ENCODE measurements around the gene HEXIM1.
"Not testable (repeated sequence)": the region's sequence is repeated elsewhere in the genome, so short reads cannot be mapped to it uniquely, and the experiment has no call there.

Gene HEXIM1

DNA sequence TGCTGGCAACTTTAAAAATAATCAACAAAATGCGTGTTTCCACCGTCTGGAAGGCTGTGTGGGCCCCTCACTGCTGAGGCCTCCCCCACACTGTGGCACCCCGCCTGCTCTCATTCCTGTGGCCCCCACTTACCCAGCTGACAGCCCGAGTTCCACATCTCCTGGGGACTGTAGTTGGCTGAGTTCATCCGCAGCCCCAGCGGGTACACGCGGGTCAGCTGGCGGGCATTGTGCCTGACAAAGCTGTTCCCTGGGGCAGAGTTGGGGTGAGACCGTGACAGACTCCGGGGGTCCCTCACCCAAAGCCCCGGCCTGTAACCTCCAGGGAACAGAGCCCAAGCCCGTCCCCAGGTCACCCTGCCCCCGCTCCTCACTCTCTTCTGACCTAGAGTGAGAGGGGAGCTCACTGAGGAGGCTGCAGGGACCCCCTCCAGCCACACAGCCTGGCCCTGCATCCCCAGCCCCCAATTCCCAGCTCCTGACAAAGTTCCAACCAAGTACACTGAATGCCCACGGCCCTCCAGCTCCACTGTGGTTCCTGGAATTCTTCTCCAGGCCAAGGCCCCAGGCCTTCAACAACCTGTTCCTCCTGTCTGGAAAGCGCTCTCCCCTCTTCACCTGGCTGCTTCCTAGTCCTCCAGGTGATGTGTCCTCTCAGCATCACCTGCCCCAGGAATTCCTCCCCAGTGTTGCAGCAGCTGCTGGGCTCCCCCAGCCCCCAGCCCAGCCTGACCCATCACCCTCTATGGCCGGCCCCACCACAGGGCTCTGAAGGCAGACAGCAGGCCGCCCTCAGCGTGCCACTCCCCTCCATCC is 34.0 kb upstream of the HEXIM1 start:
- no peak for DNase-seq

DNA sequence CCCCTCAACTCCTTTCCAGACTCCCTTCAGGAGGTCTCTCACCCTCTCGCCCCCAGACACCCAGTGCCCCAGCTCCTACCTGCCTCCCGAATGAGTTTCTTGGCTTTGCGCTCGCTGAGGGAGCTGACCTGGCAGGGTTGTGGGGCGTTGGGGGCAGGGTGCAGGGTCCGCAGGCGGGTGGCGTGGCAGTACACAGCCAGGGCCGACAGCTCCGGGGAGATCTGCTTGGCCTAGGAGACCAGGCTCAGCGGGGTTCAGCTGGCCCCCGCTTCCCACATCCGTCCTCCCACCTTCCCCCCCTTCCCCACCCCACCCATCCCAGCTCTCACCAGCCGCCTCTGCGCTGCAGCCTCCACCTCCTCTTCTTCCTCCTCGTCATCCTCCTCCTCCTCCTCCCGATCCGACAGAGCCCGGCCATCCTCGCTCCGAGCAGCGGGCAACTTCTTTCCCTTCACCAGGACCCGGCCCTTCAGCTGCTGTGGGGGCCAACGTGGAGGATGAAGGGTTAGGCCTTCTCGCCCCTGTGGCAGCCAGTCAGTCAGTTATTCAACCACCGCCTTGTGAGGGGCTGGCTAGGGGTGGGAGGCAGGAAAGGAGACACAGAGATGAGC is 33.2 kb upstream of the HEXIM1 start:
- DNase-seq = no peak

DNA sequence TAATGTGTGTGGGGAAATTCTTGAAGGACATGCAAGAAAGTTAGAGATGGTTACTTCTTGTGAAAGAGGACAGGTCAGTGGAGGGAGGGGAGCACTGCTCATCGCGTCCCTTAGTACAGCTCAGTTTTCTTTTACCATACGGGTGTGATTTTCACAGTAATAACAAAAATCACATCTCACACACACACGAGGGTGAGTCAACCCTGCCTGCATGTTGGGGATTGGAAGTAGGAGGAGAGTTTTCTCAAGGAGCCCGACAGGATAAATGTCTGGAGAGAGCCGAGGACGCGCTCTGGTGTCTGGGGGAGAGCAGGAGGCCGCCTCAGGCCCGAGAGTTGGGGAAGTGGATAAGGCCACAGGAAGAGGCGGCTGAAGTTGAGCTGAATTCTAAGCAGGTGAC is 32.4 kb upstream of the HEXIM1 start:
- DNase-seq = no peak

DNA sequence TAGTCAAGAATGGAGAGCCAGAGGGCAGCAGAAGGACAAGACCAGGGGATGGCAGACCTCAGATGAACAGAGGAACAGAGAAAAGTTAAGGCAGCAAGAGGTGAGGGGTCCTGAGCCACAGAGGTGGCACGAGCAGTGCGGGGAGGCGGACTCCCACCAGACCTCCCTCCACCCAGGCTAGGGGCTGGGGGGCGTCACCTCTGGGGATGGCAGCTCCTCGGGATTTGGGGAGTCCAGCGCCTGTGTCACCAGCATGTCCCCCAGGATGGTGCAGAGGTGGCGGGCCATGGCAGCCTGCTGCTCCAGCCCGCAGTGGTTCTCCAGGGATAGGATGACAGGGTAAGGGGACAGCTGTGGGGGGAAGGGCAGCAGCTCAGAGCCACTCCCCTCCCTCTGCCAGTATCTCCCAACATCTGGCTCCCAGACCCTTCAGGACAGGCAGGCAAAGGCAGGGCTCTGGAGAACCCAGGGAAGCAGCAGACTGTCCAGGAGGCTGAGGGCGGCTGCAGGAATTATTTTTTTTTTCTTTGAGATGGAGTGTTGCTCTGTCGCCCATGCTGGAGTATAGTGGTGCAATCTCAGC is 31.8 kb upstream of the HEXIM1 start:
- no peak for DNase-seq

DNA sequence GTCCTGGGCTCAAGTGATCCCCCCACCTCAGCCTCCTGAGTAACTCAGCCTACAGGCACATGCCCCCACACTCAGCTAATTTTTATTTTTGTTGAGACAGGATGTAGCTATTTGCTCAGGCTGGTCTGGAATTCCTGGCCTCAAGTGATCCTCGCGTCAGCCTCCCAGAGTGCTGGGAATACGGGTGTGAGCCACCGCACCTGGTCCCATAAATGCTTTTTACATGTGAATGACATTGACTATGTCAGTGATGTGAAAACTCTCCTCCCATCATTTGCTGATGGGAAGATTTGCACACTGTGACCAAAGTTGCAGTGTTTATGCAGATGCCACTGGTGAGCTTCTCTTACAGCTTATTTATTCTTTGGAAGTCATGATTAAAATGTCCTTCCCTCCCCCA is 30.9 kb upstream of the HEXIM1 start:
- DNase-seq = no peak

DNA sequence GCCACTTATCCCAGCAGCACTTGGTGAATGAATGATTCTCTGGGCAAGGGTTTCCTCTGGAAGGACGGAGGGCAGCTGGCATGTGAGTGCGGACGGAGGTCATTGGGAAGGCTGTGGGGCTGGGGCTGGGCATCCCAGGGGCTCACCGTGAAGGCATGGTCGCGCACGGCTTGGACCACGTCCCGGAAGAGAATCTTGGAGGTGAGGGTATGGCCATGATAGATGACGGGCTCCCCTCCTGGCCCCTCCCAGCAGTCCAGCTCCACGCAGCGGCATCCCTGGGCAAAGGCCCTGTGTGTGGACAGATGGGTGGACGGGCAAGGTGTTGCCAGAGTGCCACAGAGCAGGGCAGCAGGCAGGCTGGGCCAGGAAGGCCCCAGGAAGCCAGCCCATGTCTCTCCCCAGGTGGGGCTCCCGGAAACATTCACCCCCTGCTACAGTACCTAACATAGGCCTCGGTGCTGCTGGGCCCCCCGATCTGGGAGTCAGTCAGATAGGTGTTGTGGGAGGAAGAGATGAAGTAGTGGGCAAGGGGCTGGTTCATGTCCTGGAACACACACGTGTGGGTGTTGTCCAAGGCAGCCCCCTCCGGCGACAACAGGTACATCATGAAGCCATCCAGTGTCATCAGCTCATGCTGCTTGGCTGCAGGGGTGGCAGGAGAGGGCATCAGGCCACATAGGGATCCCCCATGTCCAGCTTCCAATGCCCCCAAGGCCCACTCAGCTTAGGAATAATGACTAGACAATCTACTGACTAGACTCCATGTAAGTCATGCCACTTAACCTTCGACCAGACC is 30.2 kb upstream of the HEXIM1 start:
- no peak for DNase-seq

DNA sequence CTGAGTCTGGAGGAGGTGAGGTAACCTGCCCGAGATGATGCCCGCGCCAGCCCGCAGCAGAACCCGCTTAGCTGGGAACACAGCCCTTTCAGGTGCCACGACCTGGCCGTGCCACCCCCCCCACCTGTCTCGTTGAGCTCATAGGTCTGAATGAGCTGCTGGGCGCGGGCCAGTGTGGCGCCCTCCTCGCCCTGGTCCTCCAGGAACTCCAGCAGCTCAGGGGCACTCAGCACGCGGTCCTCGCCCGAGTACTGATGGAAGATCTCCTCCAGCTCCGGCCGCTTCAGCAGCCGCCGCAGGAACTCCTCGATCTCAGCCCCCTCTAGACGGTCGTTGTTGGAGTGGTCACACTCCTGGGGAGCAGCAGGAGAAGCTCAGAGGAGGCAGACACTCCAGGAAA is 29.6 kb upstream of the HEXIM1 start:
- no peak for DNase-seq

DNA sequence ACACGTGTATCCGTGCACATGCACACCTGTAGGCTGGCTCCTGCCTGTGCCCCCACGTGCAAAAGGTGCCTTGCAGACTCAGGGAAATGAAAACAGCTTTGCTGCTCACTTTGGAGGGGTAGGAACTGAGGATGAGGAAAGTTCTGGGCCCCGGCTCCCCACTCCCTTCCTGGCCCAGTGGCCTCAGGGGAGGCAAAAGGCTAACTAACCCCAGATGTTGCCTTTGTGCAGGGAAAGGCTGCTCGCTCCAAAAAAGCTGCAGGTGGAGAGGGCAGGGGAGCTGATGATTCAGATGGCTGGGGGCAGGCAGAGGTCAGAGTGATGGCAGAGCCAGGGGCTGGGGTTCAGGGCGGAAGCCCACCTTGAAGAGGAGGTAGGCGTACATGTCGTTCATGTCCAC is 28.3 kb upstream of the HEXIM1 start:
- no peak for DNase-seq

DNA sequence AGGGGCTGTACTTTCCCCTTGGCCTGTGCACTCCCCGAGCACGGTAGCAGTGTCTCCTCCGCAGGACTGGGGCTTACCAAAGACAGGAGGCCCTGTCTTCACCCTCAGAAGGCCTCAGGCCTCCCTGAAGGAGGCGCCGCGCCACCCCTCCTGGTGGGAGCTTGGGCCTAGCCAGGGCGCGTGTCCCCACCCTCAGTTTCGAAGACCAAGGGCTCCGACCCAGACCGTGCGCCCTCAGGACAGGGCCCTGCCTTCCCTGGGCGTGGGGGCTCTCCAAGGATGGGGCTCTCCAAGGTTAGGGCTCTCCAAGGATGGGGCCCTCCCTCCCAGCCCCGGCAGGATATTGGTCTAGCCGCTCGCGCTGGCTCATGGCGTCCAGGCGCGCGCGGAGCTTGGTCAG is 27.7 kb upstream of the HEXIM1 start:
- no peak for DNase-seq

DNA sequence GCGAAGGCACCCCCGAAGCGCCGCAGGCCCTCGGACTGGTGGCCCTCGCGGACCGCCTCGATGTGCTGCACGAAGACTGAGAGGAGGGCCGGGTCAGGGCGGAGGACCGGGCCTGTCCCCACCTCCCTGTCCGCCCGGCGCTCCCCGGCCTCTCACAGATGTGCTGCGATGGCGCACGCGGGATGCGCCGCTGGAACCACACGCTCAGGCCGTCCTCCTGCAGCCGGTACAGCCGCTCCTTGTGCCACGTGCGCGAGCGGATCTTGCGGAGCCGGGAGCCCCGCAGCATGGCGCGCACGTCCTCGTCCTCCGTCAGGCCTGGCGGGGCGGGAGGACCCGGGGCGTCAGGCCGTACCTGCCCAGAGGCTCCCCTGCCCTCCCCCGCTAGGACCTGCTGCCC is 27.2 kb upstream of the HEXIM1 start:
- DNase-seq = no peak

DNA sequence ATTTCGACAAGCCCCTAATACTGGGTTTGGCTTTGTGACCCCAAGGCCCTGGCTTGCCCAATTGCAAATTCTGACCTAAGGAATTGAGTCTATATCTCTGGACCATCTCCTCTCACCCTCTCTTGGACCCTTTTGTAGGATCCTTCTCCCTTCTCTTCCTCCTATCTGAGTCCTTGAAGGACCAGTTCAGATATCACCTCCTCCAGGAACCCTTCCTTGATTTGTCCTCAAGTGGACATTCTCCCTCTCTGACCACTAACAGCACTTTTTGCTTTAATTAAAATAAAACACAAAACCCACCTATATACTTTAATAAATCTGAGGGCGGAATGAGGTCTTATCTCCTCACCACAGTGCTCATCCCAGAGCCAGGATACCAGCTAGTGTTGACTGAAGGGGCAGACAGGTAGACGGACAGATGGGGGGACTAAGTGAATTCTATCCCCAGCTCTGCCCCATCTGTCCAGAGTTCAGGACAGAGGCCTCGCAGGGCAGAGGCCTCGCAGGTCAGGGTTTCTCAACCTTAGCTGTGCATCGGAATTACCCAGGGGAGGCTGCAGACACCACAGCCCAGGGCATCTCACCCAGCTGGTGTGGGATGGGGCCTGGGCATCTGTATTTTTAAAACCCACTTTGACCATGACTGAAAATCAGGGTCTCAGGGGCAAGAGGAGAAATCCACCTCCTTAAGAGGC is 25.1 kb upstream of the HEXIM1 start:
- DNase-seq = no peak

DNA sequence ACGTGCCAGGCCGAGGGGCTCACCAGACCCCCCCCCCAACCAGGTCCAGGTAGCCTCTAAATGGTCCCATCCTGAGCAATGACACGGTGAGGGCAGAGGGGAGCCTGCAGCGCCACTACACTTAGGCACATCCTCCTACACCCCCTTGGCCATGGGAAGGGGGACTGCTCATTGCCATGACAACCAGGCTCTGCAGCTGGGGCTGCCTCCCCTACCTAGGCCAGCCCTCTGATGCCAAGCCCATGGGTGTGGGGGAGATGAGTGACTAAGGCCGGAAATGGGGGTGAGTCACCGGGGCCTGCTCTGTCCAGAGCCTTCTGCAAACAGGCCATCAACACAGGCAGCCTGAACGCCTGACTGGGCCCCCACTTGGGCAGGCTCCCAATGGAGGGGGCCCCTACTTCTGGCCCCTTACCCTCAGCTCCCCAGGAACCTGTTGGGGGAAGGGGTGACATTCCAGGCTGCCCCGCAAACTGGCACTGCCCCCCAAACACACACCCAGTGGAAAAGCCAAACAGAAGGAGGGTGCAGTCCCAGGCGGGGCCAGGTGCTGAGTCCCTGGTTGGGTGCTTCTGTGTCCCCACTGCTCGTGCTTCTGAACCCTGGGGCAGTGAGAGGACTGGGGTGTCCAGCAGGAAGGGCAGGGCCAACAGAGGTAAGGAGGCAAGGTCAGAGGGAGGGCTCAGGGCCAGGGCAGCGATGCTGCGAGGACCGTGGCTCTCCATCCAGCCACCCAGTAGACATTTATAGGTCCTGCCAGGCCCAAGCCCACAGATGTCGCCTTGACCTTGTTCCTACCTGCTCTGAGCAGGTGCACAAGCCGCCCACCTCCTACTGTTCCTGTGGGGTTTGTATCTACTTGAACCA is 24.1 kb upstream of the HEXIM1 start:
- no peak for DNase-seq

DNA sequence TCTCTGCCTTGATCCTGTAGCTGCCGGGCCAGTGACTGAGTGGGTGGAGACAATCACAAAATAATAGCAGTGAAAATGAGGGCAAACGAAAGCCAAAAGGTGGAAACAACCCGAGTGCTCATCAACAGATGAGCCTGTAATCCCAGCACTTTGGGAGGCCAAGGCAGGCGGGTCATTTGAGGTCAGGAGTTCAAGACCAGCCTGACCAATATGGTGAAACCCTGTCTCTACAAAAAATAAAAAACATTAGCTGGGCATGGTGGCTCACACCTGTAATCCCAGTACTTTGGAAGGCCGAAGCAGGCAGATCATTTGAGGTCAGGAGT is 23.5 kb upstream of the HEXIM1 start:
- DNase-seq = not testable (repeated sequence)

DNA sequence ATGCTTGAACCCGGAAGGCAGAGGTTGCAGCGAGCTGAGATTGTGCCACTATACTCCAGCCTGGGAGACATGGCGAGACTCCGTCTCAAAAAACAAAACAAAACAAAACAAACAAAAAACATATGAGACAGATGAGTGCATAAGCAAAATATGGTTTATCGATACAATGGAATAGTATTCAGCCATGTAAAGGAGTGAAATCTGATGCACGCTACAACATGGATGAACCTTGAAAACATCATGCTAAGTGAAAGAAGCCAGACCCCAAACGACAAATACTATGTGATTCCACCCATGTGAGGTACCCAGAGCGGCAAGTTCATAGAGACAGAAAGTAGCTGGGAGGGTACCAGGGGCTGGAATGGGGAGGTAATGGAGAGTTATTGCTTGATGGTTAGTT is 22.8 kb upstream of the HEXIM1 start:
- no peak for DNase-seq

DNA sequence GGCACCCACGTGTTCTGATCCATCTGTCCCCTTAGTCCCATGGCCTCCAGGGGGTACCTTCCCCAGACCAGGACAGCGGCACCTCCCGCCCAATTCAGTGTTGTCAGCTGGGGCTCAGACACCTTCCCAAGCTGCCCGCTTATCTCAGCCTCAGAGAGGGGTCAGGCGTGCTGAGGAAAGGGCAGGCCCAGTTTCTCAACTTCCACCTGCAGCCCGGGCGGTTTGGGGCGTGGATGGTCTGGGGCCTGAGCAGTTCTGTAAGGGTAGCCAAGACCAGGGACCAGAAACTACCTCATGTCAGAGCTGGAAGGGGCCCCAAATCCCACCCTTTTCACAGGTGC is 21.1 kb upstream of the HEXIM1 start:
- no peak for DNase-seq

DNA sequence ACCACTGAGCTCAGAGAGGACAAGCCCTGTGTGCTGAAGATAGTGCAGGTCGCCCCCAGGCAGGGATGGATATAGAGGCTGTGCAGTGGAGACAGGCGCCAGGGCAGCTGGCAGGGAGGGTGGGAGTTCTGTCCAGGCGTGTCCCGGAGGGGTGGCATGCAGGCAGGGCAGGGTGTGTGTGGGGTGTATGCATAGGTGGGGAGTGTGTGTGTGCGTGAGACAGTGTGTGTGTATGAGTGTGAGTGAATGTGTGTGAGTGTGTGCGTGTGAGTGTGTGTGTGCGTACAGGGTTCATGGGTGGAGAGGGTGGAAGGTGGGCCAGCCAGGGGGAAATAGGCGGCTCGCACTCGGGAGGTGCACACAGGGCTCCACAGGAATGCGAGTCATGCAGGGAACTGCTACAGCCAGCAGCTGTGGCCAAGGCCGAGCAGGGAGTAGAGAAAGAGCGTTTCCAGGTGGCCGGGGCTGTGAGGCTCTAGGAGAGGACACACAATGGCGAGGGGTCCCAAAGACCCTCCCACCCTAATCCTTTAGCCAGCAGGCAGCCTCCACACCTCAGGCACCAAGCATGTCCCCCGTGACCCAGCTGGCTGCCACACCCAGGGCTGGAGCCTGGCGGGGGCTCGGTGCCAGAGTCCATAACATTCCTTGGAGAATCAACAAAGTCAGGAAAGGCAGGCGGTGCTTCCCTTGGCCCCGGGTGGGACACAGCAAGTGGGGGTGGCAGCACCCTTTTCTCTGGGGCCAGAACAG is 20.6 kb upstream of the HEXIM1 start:
- no peak for DNase-seq

DNA sequence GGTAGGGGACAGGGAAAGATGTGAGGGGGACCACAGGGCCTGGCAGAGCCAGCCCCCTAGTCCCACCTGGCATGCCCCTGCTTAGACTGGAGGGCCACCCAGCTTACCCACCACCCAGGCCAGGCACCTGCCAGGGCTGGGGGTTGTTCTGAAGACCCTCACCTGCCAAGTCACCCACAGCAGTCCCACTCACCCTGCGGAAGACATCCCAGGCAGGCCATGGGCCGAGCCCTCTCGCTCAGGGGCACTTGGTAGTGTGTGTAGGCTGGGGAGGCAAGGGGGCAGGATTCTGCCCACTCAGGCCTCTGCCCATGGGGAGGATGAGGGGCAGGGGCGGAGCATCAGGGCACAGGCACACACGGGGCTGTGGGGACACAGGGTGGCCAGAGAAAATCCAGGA is 19.9 kb upstream of the HEXIM1 start:
- no peak for DNase-seq

DNA sequence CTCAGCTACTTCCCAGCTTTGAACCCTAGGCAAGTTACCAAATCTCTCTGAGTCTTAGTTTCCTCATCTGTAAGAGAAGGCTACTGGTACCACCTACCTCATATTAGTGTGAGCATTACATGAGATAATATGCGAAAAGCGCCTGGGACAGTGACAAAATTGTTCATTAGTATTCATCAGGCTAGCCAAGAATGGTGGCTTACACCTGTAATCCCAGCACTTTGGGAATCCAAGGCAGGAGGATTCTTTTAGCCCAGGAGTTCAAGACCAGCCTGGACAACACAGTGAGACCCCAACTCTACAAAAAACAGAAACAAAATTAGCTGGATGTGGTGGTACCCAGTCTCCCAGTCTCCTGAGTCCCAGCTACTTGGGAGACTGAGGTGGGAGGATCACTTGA is 19.3 kb upstream of the HEXIM1 start:
- DNase-seq = no peak

DNA sequence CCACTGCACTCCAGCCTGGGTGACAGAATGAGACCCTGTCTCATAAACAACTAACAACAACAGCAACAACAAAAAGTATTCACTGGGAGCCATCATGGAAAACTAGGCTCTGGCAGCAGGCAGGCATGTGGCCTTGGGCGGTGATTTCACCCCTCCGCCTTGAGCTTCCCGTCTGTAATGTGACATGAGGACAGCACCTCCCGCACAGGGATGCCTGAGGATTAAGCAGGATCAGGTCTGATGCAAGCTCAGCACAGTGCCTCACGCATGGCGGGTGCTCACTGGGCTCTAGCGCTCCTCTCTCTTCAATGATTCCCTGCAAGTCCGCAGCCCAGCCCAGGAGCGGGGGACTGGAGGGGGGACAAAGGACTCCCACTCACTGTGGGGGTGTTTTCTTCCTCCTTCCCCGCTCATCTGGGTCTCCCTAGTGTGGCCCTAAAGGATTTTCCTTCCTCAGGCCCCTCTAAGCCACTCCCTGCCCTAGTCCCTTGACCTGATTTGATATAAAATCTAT is 18.8 kb upstream of the HEXIM1 start:
- no peak for DNase-seq

DNA sequence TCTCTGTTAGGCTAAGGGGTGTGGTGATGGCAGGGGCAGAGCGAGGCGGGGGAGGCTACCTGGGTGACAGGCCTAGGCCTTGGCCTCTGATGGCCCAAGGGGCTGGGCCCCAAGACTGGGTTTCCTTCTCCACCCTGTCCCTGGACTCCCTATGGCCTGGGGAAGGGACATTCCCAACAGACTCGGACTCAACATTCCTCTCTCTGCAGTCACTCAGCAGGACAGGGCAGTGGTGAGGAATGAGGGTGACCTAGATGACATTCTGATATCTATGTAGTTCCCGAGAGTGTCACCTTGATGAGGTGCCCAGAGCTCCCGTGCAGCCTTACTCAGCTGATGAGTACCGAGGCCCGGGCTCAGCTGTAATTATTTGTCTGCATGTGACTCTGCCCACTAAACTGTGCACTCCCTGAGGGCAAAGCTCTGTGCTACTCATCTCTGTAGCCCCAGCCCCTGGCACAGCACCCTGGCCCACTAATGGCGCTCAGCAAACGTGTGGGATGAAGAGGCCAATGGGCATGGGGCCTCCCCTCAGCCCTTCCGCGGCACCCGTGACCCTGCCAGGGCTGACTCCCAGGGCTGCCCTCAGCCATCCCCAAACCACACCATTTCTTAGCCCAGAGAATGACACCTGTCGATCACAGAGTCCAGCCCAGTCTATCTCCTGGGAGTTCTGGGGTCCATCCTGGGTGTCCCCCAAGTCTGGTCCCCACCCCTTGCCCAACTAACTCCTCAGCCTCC is 18.2 kb upstream of the HEXIM1 start:
- no peak for DNase-seq
